NCI-H146 (cell line): ENCODE data around the gene SGCD.

Source experiments
- DNase-seq: peaks from one replicate; lab custom pipeline; 2025; lab: John Stamatoyannopoulos, UW

SGCD gene

GRCh38 chr5:156401804-156402203, 74.8 kb downstream of the SGCD start:
- DNase-seq, result no peak

- DNase-seq, result no peak
Observed at GRCh38 chr5:156402387-156402921, 75.5 kb downstream of the SGCD start.

GRCh38 chr5:156405988-156406387, 79.0 kb downstream of the SGCD start:
- DNase-seq, result no peak

- no peak for DNase-seq
Observed at GRCh38 chr5:156407251-156407650, 80.3 kb downstream of the SGCD start.

- no peak for DNase-seq
Observed at GRCh38 chr5:156409834-156410233, 82.9 kb downstream of the SGCD start.

- no peak for DNase-seq
Observed at GRCh38 chr5:156411185-156411613, 84.2 kb downstream of the SGCD start.

GRCh38 chr5:156411957-156412356, 85.0 kb downstream of the SGCD start:
- no peak for DNase-seq

GRCh38 chr5:156414391-156414790, 87.4 kb downstream of the SGCD start:
- DNase-seq, result no peak

GRCh38 chr5:156419661-156420060, 92.7 kb downstream of the SGCD start:
- DNase-seq, result no peak

- no peak for DNase-seq
Observed at GRCh38 chr5:156420665-156421064, 93.7 kb downstream of the SGCD start.

GRCh38 chr5:156421798-156422197, 94.8 kb downstream of the SGCD start:
- DNase-seq, result no peak

GRCh38 chr5:156423597-156423996, 96.6 kb downstream of the SGCD start:
- DNase-seq, result no peak

GRCh38 chr5:156427315-156427714, 100.4 kb downstream of the SGCD start:
- no peak for DNase-seq

- DNase-seq, result no peak
Observed at GRCh38 chr5:156431956-156432829, 105.2 kb downstream of the SGCD start.

- no peak for DNase-seq
Observed at GRCh38 chr5:156432830-156433105, 105.8 kb downstream of the SGCD start.

- no peak for DNase-seq
Observed at GRCh38 chr5:156434471-156434870, 107.5 kb downstream of the SGCD start.

GRCh38 chr5:156435101-156435500, 108.1 kb downstream of the SGCD start:
- no peak for DNase-seq

- no peak for DNase-seq
Observed at GRCh38 chr5:156438076-156438475, 111.1 kb downstream of the SGCD start.

- no peak for DNase-seq
Observed at GRCh38 chr5:156444753-156445291, 117.9 kb downstream of the SGCD start.

GRCh38 chr5:156446526-156446925, 119.6 kb downstream of the SGCD start:
- DNase-seq, result no peak

GRCh38 chr5:156450778-156451177, 123.8 kb downstream of the SGCD start:
- no peak for DNase-seq

GRCh38 chr5:156451505-156451904, 124.5 kb downstream of the SGCD start:
- DNase-seq, result no peak

GRCh38 chr5:156456857-156457256, 129.9 kb downstream of the SGCD start:
- DNase-seq, result no peak
